Measurements from ENCODE around the gene SLC1A5.

Gene SLC1A5

GRCh38 chr19:46787040-46787330 lies 1.4 kb downstream of the SLC1A5 start:
- peak overlapping the region; percentile 80 for H3K27ac ChIP-seq
- no peak for TF ChIP-seq CTCF (IDR thresholded peaks at IDR 0.05)
- peak overlapping the region; percentile 73 to 80 for H3K4me3 ChIP-seq (ENCODE audit: low read depth in 1 of 2, low read length in 1 of 2)
- no peaks in the 10 kb centered on the region for H3K9me3 ChIP-seq
- H3K36me3 ChIP-seq: no peaks in the 10 kb centered on the region
- peaks cover 47 to 50% of the 10 kb centered on the region in 2 experiments for H3K4me1 ChIP-seq (ENCODE audit: control insufficient read depth in 1 of 2, insufficient read depth in 1 of 2, low read depth in 1 of 2, low read length in 1 of 2)
- H3K27me3 ChIP-seq: peaks cover 4% of the 10 kb centered on the region

- Histone ChIP-seq H3K27ac (peak overlapping the region; percentile 80), H3K27me3 (peaks cover 4% of the 10 kb centered on the region), H3K9me3 (no peaks in the 10 kb centered on the region), H3K36me3 (no peaks in the 10 kb centered on the region), H3K4me1 (ENCODE audit: control insufficient read depth in 1 of 2, insufficient read depth in 1 of 2, low read depth in 1 of 2, low read length in 1 of 2) (peaks cover 47 to 50% of the 10 kb centered on the region in 2 experiments), H3K4me3 (ENCODE audit: low read depth in 1 of 2, low read length in 1 of 2) (peak overlapping the region; percentile 73 to 80)
- TF ChIP-seq CTCF (IDR thresholded peaks at IDR 0.05): no peak
Observed at GRCh38 chr19:46786236-46787039, 2.0 kb downstream of the SLC1A5 start.

GRCh38 chr19:46785980-46786235 lies 2.5 kb downstream of the SLC1A5 start:
- Histone ChIP-seq H3K4me1 (ENCODE audit: control insufficient read depth in 1 of 2, insufficient read depth in 1 of 2, low read depth in 1 of 2, low read length in 1 of 2) (peaks cover 47 to 50% of the 10 kb centered on the region in 2 experiments), H3K4me3 (ENCODE audit: low read depth in 1 of 2, low read length in 1 of 2) (peak overlapping the region in 1 of 2 experiments; percentile 73), H3K9me3 (no peaks in the 10 kb centered on the region), H3K36me3 (no peaks in the 10 kb centered on the region), H3K27ac (peak overlapping the region; percentile 80), H3K27me3 (peaks cover 4% of the 10 kb centered on the region)
- TF ChIP-seq CTCF (IDR thresholded peaks at IDR 0.05): no peak

GRCh38 chr19:46785054-46785979 lies 3.1 kb downstream of the SLC1A5 start:
- Histone ChIP-seq H3K36me3 (no peaks in the 10 kb centered on the region), H3K4me3 (ENCODE audit: low read depth in 1 of 2, low read length in 1 of 2) (peak overlapping the region in 1 of 2 experiments; percentile 22), H3K27me3 (peaks cover 4% of the 10 kb centered on the region), H3K4me1 (ENCODE audit: control insufficient read depth in 1 of 2, insufficient read depth in 1 of 2, low read depth in 1 of 2, low read length in 1 of 2) (peaks cover 47 to 50% of the 10 kb centered on the region in 2 experiments), H3K9me3 (no peaks in the 10 kb centered on the region), H3K27ac (peak overlapping the region; percentile 80)
- TF ChIP-seq CTCF (IDR thresholded peaks at IDR 0.05): no peak

- Histone ChIP-seq H3K9me3 (no peaks in the 10 kb centered on the region), H3K27ac (peak overlapping the region; percentile 80), H3K36me3 (no peaks in the 10 kb centered on the region), H3K27me3 (peaks cover 4% of the 10 kb centered on the region), H3K4me1 (ENCODE audit: control insufficient read depth in 1 of 2, insufficient read depth in 1 of 2, low read depth in 1 of 2, low read length in 1 of 2) (peaks cover 47 to 50% of the 10 kb centered on the region in 2 experiments), H3K4me3 (ENCODE audit: low read depth in 1 of 2, low read length in 1 of 2) (peak overlapping the region; percentile 22 to 43)
- TF ChIP-seq CTCF (IDR thresholded peaks at IDR 0.05): no peak
Observed at GRCh38 chr19:46784262-46785053, 3.9 kb downstream of the SLC1A5 start.

Measured in neutrophil (primary cell).